K562 (cell line): Measurements from ENCODE around the gene PRDM1. TPM values are rescaled to one million over a fixed set of nuclear protein-coding genes. Genes with fewer than 3 reads are reported as not detected.
A peak's percentile ranks its signal among the peaks of the same experiment; 100 is the strongest.

Source experiments
- ASH1L ChIP-seq: fragments of 450-650 bp; IDR thresholded peaks from 2 replicates; pipeline ENCODE4 v1.6.1; 2018; ENCODE audit warnings: borderline replicate concordance, mild to moderate bottlenecking, low read depth; ENCODE audit not compliant: partially characterized antibody
- BRF1 ChIP-seq: IDR thresholded peaks from 3 replicates; pipeline ENCODE4 v1.6.1; 2011; ENCODE audit warnings: borderline replicate concordance, mild to moderate bottlenecking; ENCODE audit not compliant: insufficient read length; ENCODE audit errors: extremely low read depth
- COPS2 ChIP-seq: fragments of 450-650 bp; conservative IDR thresholded peaks from 2 replicates; pipeline ENCODE4 v1.6.1; 2016; ENCODE audit warnings: mild to moderate bottlenecking, moderate library complexity
- CSDE1 ChIP-seq, 2 experiments: fragments of 450-650 bp; IDR thresholded peaks; 2 replicates each; pipeline ENCODE4 v1.6.1; 2016; ENCODE audit warnings: mild to moderate bottlenecking in 1 of 2
- HDGF ChIP-seq: fragments of 450-650 bp; IDR thresholded peaks from 2 replicates; pipeline ENCODE4 v1.6.1; 2016
- HMGN3 ChIP-seq: IDR thresholded peaks from 2 replicates; pipeline ENCODE4 v1.6.1; 2011; ENCODE audit warnings: borderline replicate concordance, low read depth, mild to moderate bottlenecking, mixed read lengths, low read length; ENCODE audit not compliant: insufficient read length; ENCODE audit errors: extremely low read depth
- HNRNPL ChIP-seq: fragments of 200-400 bp; formaldehyde crosslinking; IDR thresholded peaks from 2 replicates; pipeline ENCODE4 v1.6.1; 2017; ENCODE audit warnings: low read depth, mild to moderate bottlenecking, low read length
- HNRNPLL ChIP-seq: fragments of 200-400 bp; formaldehyde crosslinking; IDR thresholded peaks from 2 replicates; pipeline ENCODE4 v1.6.1; 2017; ENCODE audit warnings: low read length, low read depth, mild to moderate bottlenecking; ENCODE audit not compliant: poor library complexity, severe bottlenecking
- KAT8 ChIP-seq: fragments of 450-650 bp; IDR thresholded peaks from 2 replicates; pipeline ENCODE4 v1.6.1; 2016; ENCODE audit warnings: low read depth, mild to moderate bottlenecking
- NR2C2 ChIP-seq, 2 experiments: fragments of 200-800 bp in 1 of 2; sonication (Bioruptor generic) in 1 of 2; sonication (generic) in 1 of 2; formaldehyde crosslinking in 1 of 2; IDR thresholded peaks; 2 replicates each; pipeline versions ENCODE4 v1.6.1 to v1.8.0; 2016 to 2022; ENCODE audit warnings: mild to moderate bottlenecking in 1 of 2, missing compliant biosample characterization in 1 of 2, missing genetic modification characterization in 1 of 2, missing genetic modification reagents in 1 of 2
- PTBP1 ChIP-seq: fragments of 200-400 bp; formaldehyde crosslinking; IDR thresholded peaks from 2 replicates; pipeline ENCODE4 v1.6.1; 2017; ENCODE audit warnings: low read depth, low read length
- TRIM24 ChIP-seq, 2 experiments: fragments of 450-650 bp; IDR thresholded peaks; 2 replicates each; pipeline ENCODE4 v1.6.1; 2016
- XRCC3 ChIP-seq: fragments of 450-650 bp; IDR thresholded peaks from 2 replicates; pipeline ENCODE4 v1.6.1; 2017; ENCODE audit warnings: mild to moderate bottlenecking, moderate library complexity
- ZEB2 ChIP-seq: fragments of 450-650 bp; IDR thresholded peaks from 2 replicates; pipeline ENCODE4 v1.6.1; 2016
- ZNF133 ChIP-seq: fragments of 250-450 bp; sonication (Bioruptor Pico); IDR thresholded peaks from 2 replicates; pipeline ENCODE4 v1.4.0; 2020; ENCODE audit warnings: mild to moderate bottlenecking
- ZNF165 ChIP-seq: fragments of 250-450 bp; sonication (Bioruptor Pico); IDR thresholded peaks from 2 replicates; pipeline ENCODE4 v1.4.0; 2020; ENCODE audit warnings: borderline replicate concordance
- ZNF584 ChIP-seq: fragments of 200-800 bp; sonication (Bioruptor generic); IDR thresholded peaks from 2 replicates; pipeline ENCODE4 v1.6.1; 2016; ENCODE audit warnings: low read depth, mild to moderate bottlenecking, missing genetic modification characterization, missing compliant biosample characterization
- ZNF76 ChIP-seq: fragments of 250-450 bp; sonication (Bioruptor Pico); IDR thresholded peaks from 2 replicates; pipeline ENCODE4 v1.4.0; 2020; ENCODE audit warnings: mild to moderate bottlenecking, moderate library complexity, borderline replicate concordance
- ZZZ3 ChIP-seq: fragments of 450-650 bp; IDR thresholded peaks from 2 replicates; pipeline ENCODE4 v1.6.1; 2016; ENCODE audit warnings: antibody characterized with exemption, mild to moderate bottlenecking, moderate library complexity
- polyA plus RNA-seq, 8 experiments: library from polyadenylated mRNA; depleted of rRNA in 4 of 8; stranded (reverse) in 5 of 8; unstranded in 3 of 8; fragments of >200 nt; fragmentation: Nextera tagmentation in 2 of 8; fragmentation: Illumina TruSeq in 1 of 8; extraction: Ambion mirVana in 2 of 8; extraction: Trizol in 1 of 8; gene quantifications; 2 replicates each; pipeline versions ENCODE4 v1.2.1 to v1.2.3, GENCODE V29; 2011 to 2014; ENCODE audit warnings: inconsistent platforms in 1 of 8, missing spikeins in 1 of 8
- total RNA-seq, 7 experiments: library from RNA; depleted of rRNA in 6 of 7; stranded (reverse); fragments of >200 nt in 6 of 7; fragmentation: Illumina TruSeq in 2 of 7; extraction: Trizol in 2 of 7; gene quantifications; 2 replicates each; pipeline versions ENCODE4 v1.2.1 to v1.2.3, GENCODE V29; 2011 to 2021; ENCODE audit warnings: low replicate concordance in 1 of 7
- TF ChIP-seq, protein P1 (sequence below): fragments of 250-450 bp; sonication (Bioruptor Pico); IDR thresholded peaks from 2 replicates; pipeline ENCODE4 v1.8.0; 2022; ENCODE audit warnings: inconsistent platforms
- TF ChIP-seq, protein P2 (sequence below): sonication (generic); formaldehyde crosslinking; IDR thresholded peaks from 2 replicates; pipeline ENCODE4 v1.8.0; 2022; ENCODE audit warnings: mild to moderate bottlenecking, missing genetic modification reagents
- TF ChIP-seq, protein P3 (sequence below): fragments of 450-650 bp; IDR thresholded peaks from 2 replicates; pipeline ENCODE4 v1.6.1; 2016; ENCODE audit warnings: low read depth, mild to moderate bottlenecking, moderate library complexity
- TF ChIP-seq, protein P4 (sequence below): fragments of 250-450 bp; sonication (Bioruptor Pico); IDR thresholded peaks from 2 replicates; pipeline ENCODE4 v1.8.0; 2021; ENCODE audit warnings: borderline replicate concordance, mild to moderate bottlenecking, moderate library complexity; ENCODE audit not compliant: poor library complexity, severe bottlenecking
- TF ChIP-seq, protein P5 (sequence below): fragments of 250-450 bp; sonication (Bioruptor Pico); IDR thresholded peaks from 2 replicates; pipeline ENCODE4 v1.4.0; 2020; ENCODE audit warnings: mild to moderate bottlenecking

PRDM1 gene
- total and polyA plus RNA-seq, 9 of the 15 experiments (the other 6 are each of a cell fraction or from before 2014, with no cell fraction given): 0.09 to 0.89 (median 0.27) TPM

DNA sequence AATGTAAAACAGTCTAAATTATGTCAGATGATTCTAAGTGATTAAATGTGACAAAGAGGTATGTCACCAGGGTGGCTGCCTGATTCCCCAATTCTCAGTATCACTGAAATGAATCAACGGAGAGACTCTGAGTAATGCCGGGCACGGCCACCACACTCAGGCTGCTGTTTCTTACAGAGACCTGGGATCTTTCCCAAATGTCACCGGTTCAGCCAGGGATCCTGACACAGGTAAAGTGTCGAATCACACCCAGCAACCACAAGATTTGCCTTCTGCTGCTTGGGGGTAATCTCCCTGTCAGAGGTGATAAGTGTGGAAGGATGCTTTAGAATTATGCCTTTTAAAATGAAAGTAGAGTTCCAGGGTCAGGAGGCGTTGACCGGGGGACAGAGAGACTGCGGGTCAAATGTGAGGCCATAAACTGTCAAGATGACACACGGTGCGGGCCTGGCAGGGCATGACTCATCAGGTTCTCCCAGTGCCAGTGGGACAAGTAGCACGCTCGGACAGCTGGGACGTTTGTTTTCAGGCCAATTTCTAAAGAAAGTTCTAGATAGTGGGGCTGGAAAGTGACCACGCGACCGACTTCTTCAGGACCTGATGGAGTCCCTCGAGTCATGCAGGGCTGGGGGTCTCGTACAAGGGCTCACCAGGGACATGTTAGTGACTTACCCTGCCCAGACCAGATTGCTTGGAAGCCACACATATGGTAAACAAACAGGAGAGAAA lies 48.9 kb downstream of the PRDM1 start (continued):
- TF ChIP-seq ASH1L: no peak
- no peak for TF ChIP-seq XRCC3
- peak in 1 of 2 experiments; percentile 56; a peak in 1 of 4 replicates for TF ChIP-seq TRIM24 (IDR thresholded peaks at IDR 0.05)
- TF ChIP-seq HDGF: no peak
- peak; percentile 77; the same call in 1 of the 2 replicates for TF ChIP-seq ZEB2
- TF ChIP-seq BRF1: no peak
- TF ChIP-seq CSDE1 (IDR thresholded peaks at IDR 0.05): no peak
- TF ChIP-seq, protein P1, sequence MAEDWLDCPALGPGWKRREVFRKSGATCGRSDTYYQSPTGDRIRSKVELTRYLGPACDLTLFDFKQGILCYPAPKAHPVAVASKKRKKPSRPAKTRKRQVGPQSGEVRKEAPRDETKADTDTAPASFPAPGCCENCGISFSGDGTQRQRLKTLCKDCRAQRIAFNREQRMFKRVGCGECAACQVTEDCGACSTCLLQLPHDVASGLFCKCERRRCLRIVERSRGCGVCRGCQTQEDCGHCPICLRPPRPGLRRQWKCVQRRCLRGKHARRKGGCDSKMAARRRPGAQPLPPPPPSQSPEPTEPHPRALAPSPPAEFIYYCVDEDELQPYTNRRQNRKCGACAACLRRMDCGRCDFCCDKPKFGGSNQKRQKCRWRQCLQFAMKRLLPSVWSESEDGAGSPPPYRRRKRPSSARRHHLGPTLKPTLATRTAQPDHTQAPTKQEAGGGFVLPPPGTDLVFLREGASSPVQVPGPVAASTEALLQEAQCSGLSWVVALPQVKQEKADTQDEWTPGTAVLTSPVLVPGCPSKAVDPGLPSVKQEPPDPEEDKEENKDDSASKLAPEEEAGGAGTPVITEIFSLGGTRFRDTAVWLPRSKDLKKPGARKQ (CRISPR knock-in tag): no peak
- TF ChIP-seq HMGN3: no peak
- TF ChIP-seq COPS2: no peak
- no peak for TF ChIP-seq ZNF76
- TF ChIP-seq HNRNPL: 0 out of 2 replicates have a peak, but pooled peaks have one; percentile 65
- TF ChIP-seq HNRNPLL: no peak
- TF ChIP-seq ZNF165: no peak
- no peak for TF ChIP-seq PTBP1
- TF ChIP-seq NR2C2 (CRISPR knock-in tag; IDR thresholded peaks at IDR 0.05): peak; percentile 41; the same call in 1 of the 2 replicates
- TF ChIP-seq NR2C2 (tag; IDR thresholded peaks at IDR 0.05): peak; percentile 95
- TF ChIP-seq, protein P2, sequence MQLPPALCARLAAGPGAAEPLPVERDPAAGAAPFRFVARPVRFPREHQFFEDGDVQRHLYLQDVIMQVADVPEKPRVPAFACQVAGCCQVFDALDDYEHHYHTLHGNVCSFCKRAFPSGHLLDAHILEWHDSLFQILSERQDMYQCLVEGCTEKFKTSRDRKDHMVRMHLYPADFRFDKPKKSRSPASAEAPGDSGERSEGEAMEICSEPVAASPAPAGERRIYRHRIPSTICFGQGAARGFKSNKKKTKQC (CRISPR knock-in tag): 0 out of 2 replicates have a peak, but pooled peaks have one; percentile 53
- TF ChIP-seq ZNF133: no peak
- TF ChIP-seq ZNF584 (CRISPR knock-in tag): no peak
- TF ChIP-seq, protein P3, sequence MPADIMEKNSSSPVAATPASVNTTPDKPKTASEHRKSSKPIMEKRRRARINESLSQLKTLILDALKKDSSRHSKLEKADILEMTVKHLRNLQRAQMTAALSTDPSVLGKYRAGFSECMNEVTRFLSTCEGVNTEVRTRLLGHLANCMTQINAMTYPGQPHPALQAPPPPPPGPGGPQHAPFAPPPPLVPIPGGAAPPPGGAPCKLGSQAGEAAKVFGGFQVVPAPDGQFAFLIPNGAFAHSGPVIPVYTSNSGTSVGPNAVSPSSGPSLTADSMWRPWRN: no peak
- no peak for TF ChIP-seq ZZZ3
- TF ChIP-seq, protein P4, sequence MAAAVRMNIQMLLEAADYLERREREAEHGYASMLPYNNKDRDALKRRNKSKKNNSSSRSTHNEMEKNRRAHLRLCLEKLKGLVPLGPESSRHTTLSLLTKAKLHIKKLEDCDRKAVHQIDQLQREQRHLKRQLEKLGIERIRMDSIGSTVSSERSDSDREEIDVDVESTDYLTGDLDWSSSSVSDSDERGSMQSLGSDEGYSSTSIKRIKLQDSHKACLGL (CRISPR knock-in tag): no peak
- TF ChIP-seq, protein P5, sequence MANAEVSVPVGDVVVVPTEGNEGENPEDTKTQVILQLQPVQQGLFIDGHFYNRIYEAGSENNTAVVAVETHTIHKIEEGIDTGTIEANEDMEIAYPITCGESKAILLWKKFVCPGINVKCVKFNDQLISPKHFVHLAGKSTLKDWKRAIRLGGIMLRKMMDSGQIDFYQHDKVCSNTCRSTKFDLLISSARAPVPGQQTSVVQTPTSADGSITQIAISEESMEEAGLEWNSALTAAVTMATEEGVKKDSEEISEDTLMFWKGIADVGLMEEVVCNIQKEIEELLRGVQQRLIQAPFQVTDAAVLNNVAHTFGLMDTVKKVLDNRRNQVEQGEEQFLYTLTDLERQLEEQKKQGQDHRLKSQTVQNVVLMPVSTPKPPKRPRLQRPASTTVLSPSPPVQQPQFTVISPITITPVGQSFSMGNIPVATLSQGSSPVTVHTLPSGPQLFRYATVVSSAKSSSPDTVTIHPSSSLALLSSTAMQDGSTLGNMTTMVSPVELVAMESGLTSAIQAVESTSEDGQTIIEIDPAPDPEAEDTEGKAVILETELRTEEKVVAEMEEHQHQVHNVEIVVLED: no peak
- no peak for TF ChIP-seq KAT8
